Aorta (tissue), 5 donors: Measurements from ENCODE around the gene WIPF2. TPM values are rescaled to one million over a fixed set of nuclear protein-coding genes. Genes with fewer than 3 reads are reported as not detected.

Source experiments
- ATAC-seq: fragments of 200-7000 bp; cut with Tn5 transposase; one replicate; pipeline ENCODE4 v1.9.1; 2022; ENCODE audit warnings: moderate library complexity; ENCODE audit not compliant: low FRiP score
- DNase-seq, 2 donors: peaks; one replicate each; pipeline ENCODE4 v3.0.0-alpha.2; 2020
- H3K27ac ChIP-seq, 2 donors: one replicate each; pipeline ENCODE4 v1.5.1; 2013; ENCODE audit warnings: low read length in 2 of 2, mild to moderate bottlenecking in 2 of 2, moderate library complexity in 2 of 2, control low read depth in 1 of 2, inconsistent platforms in 1 of 2, low read depth in 1 of 2
- H3K27me3 ChIP-seq, 2 donors: one replicate each; pipeline ENCODE4 v1.6.1; 2013; ENCODE audit warnings: control low read depth in 1 of 2, low read length in 1 of 2, mild to moderate bottlenecking in 1 of 2, moderate library complexity in 1 of 2; ENCODE audit not compliant: insufficient read depth in 2 of 2, control insufficient read depth in 1 of 2
- H3K36me3 ChIP-seq, 2 donors: one replicate each; pipeline ENCODE4 v1.6.1; 2013; ENCODE audit warnings: control low read depth in 1 of 2, low read length in 1 of 2, mild to moderate bottlenecking in 1 of 2; ENCODE audit not compliant: insufficient read depth in 2 of 2, control insufficient read depth in 1 of 2
- H3K4me1 ChIP-seq, 2 donors: one replicate each; pipeline ENCODE4 v1.6.1; 2013; ENCODE audit warnings: low read length in 2 of 2, control low read depth in 1 of 2, mild to moderate bottlenecking in 1 of 2, moderate library complexity in 1 of 2; ENCODE audit not compliant: insufficient read depth in 2 of 2, control insufficient read depth in 1 of 2
- H3K4me3 ChIP-seq, 2 donors: one replicate each; pipeline ENCODE4 v1.5.1; 2013; ENCODE audit warnings: low read length in 2 of 2, control low read depth in 1 of 2, mild to moderate bottlenecking in 1 of 2
- H3K9me3 ChIP-seq: one replicate; pipeline ENCODE4 v1.6.1; 2013; ENCODE audit warnings: mild to moderate bottlenecking, low read length; ENCODE audit not compliant: control insufficient read depth
- WGBS, 2 donors: extraction: QIAGEN DNeasy Blood & Tissue Kit; methylation state at CpG; one replicate each; pipeline ENCODE4 v1.1.7; 2013; 5-methylcytosine and 5-hydroxymethylcytosine counted together
- intact Hi-C, 2 donors: fragments of 100-400 bp; cut with DNase I; formaldehyde crosslinking; loops; one replicate each; pipeline versions ENCODE4 v1.14.2 to v1.15.0; 2022
- polyA plus RNA-seq, 2 donors: library from polyadenylated mRNA; stranded (reverse); fragments of 200-250 nt; gene quantifications; one replicate each; pipeline ENCODE4 v1.2.3, GENCODE V29; 2013
- total RNA-seq, 2 donors: library from RNA; stranded (reverse); fragmentation: NEBNext Ultra II Directional; extraction: Animal tissue kit (Norgen Biotek cat#: 25700); gene quantifications; one replicate each; pipeline ENCODE4 v1.2.1, GENCODE V29; 2021
- donor health status: healthy with polysubstance abuse.
- donor health status: Bipolar disorder and iron deficiency.
- donor health status: DM: no; HTN: no; CAD: no.
- donor health status: DM: no; HTN: no; CAD: no.
- donor health status: DM: yes; HTN: yes; CAD: no.

The WIPF2 gene
- total and polyA plus RNA-seq, 4 donors: 6.3 to 28.6 (median 18.4) TPM

GRCh38 chr17:40177275-40177874 is 41.7 kb upstream of the WIPF2 start, which contains the start of gene RAPGEFL1:
TSS of gene RAPGEFL1 (plus strand) at chr17:40177470. CDS start at chr17:40177862, 392 bp downstream.
- no peaks in the 10 kb centered on the region for H3K9me3 ChIP-seq
- peaks cover 0 to 2% of the 10 kb centered on the region in 2 donors for H3K36me3 ChIP-seq
- DNase-seq (peak; percentile 86 to 94), ATAC-seq (peak; percentile 83)
- no peaks in the 10 kb centered on the region for H3K4me1 ChIP-seq
- intact Hi-C loops: no loop called here
- H3K27ac ChIP-seq: no peak within 1 kb of the TSS
- H3K4me3 ChIP-seq: peak within 1 kb of the TSS; percentile 25 to 28
- 1% methylated on average over 47 to 57 of the region's 57 CpGs for WGBS, 2 donors
- H3K27me3 ChIP-seq: no peaks in the 10 kb centered on the region

GRCh38 chr17:40178021-40178601 is 41.0 kb upstream of the WIPF2 start:
- WGBS, 2 donors: 75 to 86% methylated on average over 23 to 46 of the region's 46 CpGs
- no peak for ATAC-seq
- intact Hi-C loops: no loop called here
- Histone ChIP-seq H3K36me3 (peaks cover 0 to 2% of the 10 kb centered on the region in 2 donors), H3K27ac (no peak overlapping the region), H3K4me3 (no peak overlapping the region), H3K27me3 (no peaks in the 10 kb centered on the region), H3K9me3 (no peaks in the 10 kb centered on the region), H3K4me1 (no peaks in the 10 kb centered on the region)
- no peak for DNase-seq

DNA sequence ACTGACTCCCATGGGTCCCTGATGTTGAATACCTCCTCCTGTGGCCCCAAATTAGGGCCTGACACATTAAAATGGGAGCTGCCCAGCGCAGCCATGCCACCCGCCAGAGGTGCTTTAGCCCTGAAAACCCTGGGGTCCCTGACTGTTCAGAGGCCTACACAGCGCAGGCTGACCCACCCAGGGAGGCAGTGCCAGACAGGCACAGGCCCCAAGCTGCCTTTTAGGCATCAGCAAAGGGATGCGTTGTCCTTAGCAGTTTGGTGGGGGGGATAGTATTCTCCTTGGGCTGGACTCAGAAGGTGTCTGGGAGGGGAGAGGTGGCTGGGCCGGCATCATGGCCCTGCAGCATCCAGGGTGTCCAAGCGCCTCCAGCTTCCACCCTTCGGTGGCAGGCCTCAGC is 40.4 kb upstream of the WIPF2 start:
- Histone ChIP-seq H3K27me3 (no peaks in the 10 kb centered on the region), H3K9me3 (no peaks in the 10 kb centered on the region), H3K36me3 (peaks cover 0 to 2% of the 10 kb centered on the region in 2 donors), H3K4me3 (no peak overlapping the region), H3K4me1 (no peaks in the 10 kb centered on the region), H3K27ac (no peak overlapping the region)
- DNase-seq: no peak
- WGBS, 2 donors: 93 to 94% methylated on average over 7 of the region's 7 CpGs
- ATAC-seq: no peak
- intact Hi-C loops: no loop called here

- no peaks in the 10 kb centered on the region for H3K4me1 ChIP-seq
- ATAC-seq: no peak
- no peaks in the 10 kb centered on the region for H3K36me3 ChIP-seq
- no peaks in the 10 kb centered on the region for H3K27me3 ChIP-seq
- no peak overlapping the region for H3K27ac ChIP-seq
- H3K9me3 ChIP-seq: no peaks in the 10 kb centered on the region
- DNase-seq: no peak
- 71 to 74% methylated on average over 6 of the region's 6 CpGs for WGBS, 2 donors
- H3K4me3 ChIP-seq: no peak overlapping the region
- intact Hi-C loops: no loop called here
Observed at GRCh38 chr17:40179923-40180659, 39.0 kb upstream of the WIPF2 start.

GRCh38 chr17:40180694-40181093 is 38.4 kb upstream of the WIPF2 start:
- intact Hi-C loops: no loop called here
- Histone ChIP-seq H3K27me3 (no peaks in the 10 kb centered on the region), H3K9me3 (no peaks in the 10 kb centered on the region), H3K4me1 (no peaks in the 10 kb centered on the region), H3K36me3 (no peaks in the 10 kb centered on the region), H3K27ac (no peak overlapping the region), H3K4me3 (no peak overlapping the region)
- WGBS, 2 donors: 69 to 71% methylated on average over 5 of the region's 5 CpGs
- DNase-seq (no peak), ATAC-seq (no peak)

DNA sequence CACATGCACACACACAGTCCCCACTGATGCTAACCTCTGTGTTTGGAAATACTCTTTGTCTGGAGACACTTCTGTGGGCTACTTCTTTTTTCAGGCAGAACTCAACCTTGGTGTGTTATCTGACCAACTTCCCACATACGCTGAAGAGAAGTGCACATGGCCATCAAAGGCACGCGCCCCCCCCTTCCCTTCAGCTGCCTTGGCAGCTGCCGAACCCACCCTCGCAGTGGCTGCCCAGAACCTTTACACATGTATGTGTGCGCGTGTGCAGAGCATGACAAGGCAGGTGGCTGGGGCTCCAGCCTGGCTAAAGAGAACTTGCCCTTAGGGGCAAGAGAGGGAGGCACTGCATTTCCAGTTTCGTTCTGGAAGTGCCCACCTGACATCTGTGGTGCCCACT is 37.9 kb upstream of the WIPF2 start:
- no peaks in the 10 kb centered on the region for H3K4me1 ChIP-seq
- H3K4me3 ChIP-seq: no peak overlapping the region
- DNase-seq (no peak), ATAC-seq (no peak)
- H3K9me3 ChIP-seq: no peaks in the 10 kb centered on the region
- no peaks in the 10 kb centered on the region for H3K36me3 ChIP-seq
- 80 to 85% methylated on average over 8 of the region's 8 CpGs for WGBS, 2 donors
- H3K27ac ChIP-seq: no peak overlapping the region
- intact Hi-C loops: no loop called here
- H3K27me3 ChIP-seq: no peaks in the 10 kb centered on the region

- H3K36me3 ChIP-seq: no peaks in the 10 kb centered on the region
- DNase-seq (no peak), ATAC-seq (no peak)
- no peaks in the 10 kb centered on the region for H3K9me3 ChIP-seq
- no peak overlapping the region for H3K27ac ChIP-seq
- WGBS, 2 donors: 85 to 86% methylated on average over 6 of the region's 6 CpGs
- intact Hi-C loops: no loop called here
- H3K27me3 ChIP-seq: no peaks in the 10 kb centered on the region
- H3K4me1 ChIP-seq: no peaks in the 10 kb centered on the region
- no peak overlapping the region for H3K4me3 ChIP-seq
Observed at GRCh38 chr17:40182606-40183005, 36.5 kb upstream of the WIPF2 start.

DNA sequence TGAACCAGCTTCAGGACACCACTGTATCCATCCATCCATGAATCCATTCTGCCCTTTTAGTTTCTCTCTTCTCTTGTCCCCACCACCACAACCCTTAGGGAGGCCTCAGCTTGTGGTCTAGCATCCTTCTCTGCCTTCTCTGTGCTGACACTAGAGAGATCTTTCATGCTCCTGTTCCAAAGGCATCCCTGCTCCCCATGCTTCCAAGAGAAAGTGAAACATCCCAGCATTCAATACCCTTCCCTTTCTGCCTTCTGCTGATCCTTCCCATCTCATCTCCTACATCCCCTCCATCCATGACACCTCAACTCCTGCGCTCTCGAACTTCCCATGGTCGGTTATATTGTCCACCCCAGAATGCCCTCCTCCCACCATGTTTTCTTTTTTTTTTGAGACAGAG is 31.9 kb upstream of the WIPF2 start:
- no peaks in the 10 kb centered on the region for H3K27me3 ChIP-seq
- H3K36me3 ChIP-seq: no peaks in the 10 kb centered on the region
- ATAC-seq (no peak), DNase-seq (no peak)
- no peaks in the 10 kb centered on the region for H3K4me1 ChIP-seq
- no peak overlapping the region for H3K27ac ChIP-seq
- no peaks in the 10 kb centered on the region for H3K9me3 ChIP-seq
- intact Hi-C loops: no loop called here
- 89 to 92% methylated on average over 3 of the region's 3 CpGs for WGBS, 2 donors
- no peak overlapping the region for H3K4me3 ChIP-seq

DNA sequence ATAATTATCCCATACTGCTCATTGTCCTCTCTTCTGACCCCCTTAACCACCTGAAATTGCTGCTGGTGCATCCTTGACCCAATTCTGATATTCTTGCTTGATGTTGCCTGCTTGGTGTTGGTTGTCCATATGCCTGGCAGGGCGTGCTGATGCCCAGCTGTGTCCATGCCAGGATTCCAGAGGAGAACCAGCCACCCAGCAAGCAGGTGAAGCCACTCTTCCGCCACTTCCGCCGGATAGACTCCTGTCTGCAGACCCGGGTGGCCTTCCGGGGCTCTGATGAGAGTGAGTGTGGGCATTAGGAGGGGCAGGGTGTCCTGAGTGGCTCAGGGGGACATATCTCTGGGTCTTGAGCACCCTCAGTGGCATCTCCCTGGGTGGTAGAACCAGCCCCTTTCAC is 30.4 kb upstream of the WIPF2 start:
- intact Hi-C loops: no loop called here
- Histone ChIP-seq H3K27ac (no peak overlapping the region), H3K27me3 (no peaks in the 10 kb centered on the region), H3K4me1 (no peaks in the 10 kb centered on the region), H3K36me3 (no peaks in the 10 kb centered on the region), H3K9me3 (no peaks in the 10 kb centered on the region), H3K4me3 (no peak overlapping the region)
- 94 to 95% methylated on average over 6 of the region's 6 CpGs for WGBS, 2 donors
- no peak for DNase-seq
- ATAC-seq: no peak
